Measurements from ENCODE around the gene FBXO42. TPM values are rescaled to one million over a fixed set of nuclear protein-coding genes. Genes with fewer than 3 reads are reported as not detected.
A peak's percentile ranks its signal among the peaks of the same experiment; 100 is the strongest.

Gene FBXO42
- total and polyA plus RNA-seq, 9 of the 15 experiments (the other 6 are each of a cell fraction or from before 2014, with no cell fraction given) = 7.2 to 24.8 (median 17.4) TPM

GRCh38 chr1:16375521-16376340 lies 23.5 kb upstream of the FBXO42 start (continued):
- no peak for TF ChIP-seq SLC30A9 (CRISPR knock-in tag; IDR thresholded peaks at IDR 0.05)

- Histone ChIP-seq H3K4me1 (replicated peaks in 1 of 2; ENCODE audit: control insufficient read depth in 2 of 2, insufficient read depth in 2 of 2, low read length in 2 of 2) (peaks cover 23 to 26% of the 10 kb centered on the region in 2 experiments), H2AFZ (ENCODE audit: low read depth, low read length) (no peak overlapping the region), H3K4me3 (no peak overlapping the region), H3K36me3 (ENCODE audit: control insufficient read depth, insufficient read depth, low read length) (peaks cover 33% of the 10 kb centered on the region; the same call in 2 of the 3 replicates), H3K79me2 (ENCODE audit: control insufficient read depth, insufficient read depth, low read length) (peaks cover 96% of the 10 kb centered on the region), H4K20me1 (replicated peaks; ENCODE audit: control insufficient read depth, insufficient read depth, low read length) (peaks cover 51% of the 10 kb centered on the region), H3K9ac (ENCODE audit: insufficient read depth in 1 of 2, low read depth in 2 of 2, low read length in 2 of 2) (no peak overlapping the region), H3K9me1 (ENCODE audit: control insufficient read depth, insufficient read depth, low read length) (peaks cover 3% of the 10 kb centered on the region), H3K27me3 (ENCODE audit: control insufficient read depth in 2 of 2, insufficient read depth in 2 of 2, low read length in 2 of 2) (no peaks in the 10 kb centered on the region), H3K27ac (ENCODE audit: extremely low read depth, low read depth, low read length) (no peak overlapping the region), H3K4me2 (ENCODE audit: insufficient read depth, low read length) (no peak overlapping the region), H3K9me3 (replicated peaks; ENCODE audit: control insufficient read depth, insufficient read depth, low read depth, low read length) (no peaks in the 10 kb centered on the region)
- intact Hi-C loops (cut with micrococcal nuclease) = no loop called here
- in situ Hi-C loops (cut with MboI) = no loop called here
- ChIA-PET POLR2A (interaction anchor here (0.6 to 4.1 kb wide), 8 partner anchors 9 to 40 kb away, joined by 3 to 16 read pairs (median 3); no protein-coding TSS in a partner anchor), CTCF (ENCODE audit: low intra/inter-chr PET ratio) (no interaction called here)
- ATAC-seq (peak; percentile 13; the same call in 1 of the 3 replicates), FAIRE-seq (no peak), DNase-seq (ENCODE audit: extremely low read depth in 1 of 4, low spot score in 3 of 4) (peak in 1 of 4 experiments; percentile 9)
- 82% methylated on average over 3 of the region's 3 CpGs for WGBS (ENCODE audit: insufficient coverage, low coverage, missing lambda C conversion rate)
- BruUV-seq (replicated peaks) = no TSS peak
- TF ChIP-seq ZNF592 (IDR thresholded peaks at IDR 0.05) (0 out of 2 replicates have a peak, but pooled peaks have one; percentile 17), RAD21 (CRISPR knock-in tag; conservative IDR thresholded peaks at IDR 0.05 in 1 of 2, IDR thresholded peaks at IDR 0.05 in 1 of 2) (no peak)
These were observed 22.0 kb upstream of the FBXO42 start for GRCh38 chr1:16374266-16374665.

All from K562 (cell line).